HG02642 (cell line): ENCODE data around the gene FBXL12.
"Not testable (repeated sequence)": the region's sequence is repeated elsewhere in the genome, so short reads cannot be mapped to it uniquely, and the experiment has no call there.

Experiments used
- ATAC-seq: cut with Tn5 transposase; IDR thresholded peaks from one replicate; pipeline ENCODE4 v1.9.1; 2021; ENCODE audit warnings: mild to moderate bottlenecking; ENCODE audit not compliant: unreplicated experiment, poor library complexity

FBXL12 gene, protein sequence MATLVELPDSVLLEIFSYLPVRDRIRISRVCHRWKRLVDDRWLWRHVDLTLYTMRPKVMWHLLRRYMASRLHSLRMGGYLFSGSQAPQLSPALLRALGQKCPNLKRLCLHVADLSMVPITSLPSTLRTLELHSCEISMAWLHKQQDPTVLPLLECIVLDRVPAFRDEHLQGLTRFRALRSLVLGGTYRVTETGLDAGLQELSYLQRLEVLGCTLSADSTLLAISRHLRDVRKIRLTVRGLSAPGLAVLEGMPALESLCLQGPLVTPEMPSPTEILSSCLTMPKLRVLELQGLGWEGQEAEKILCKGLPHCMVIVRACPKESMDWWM

DNA sequence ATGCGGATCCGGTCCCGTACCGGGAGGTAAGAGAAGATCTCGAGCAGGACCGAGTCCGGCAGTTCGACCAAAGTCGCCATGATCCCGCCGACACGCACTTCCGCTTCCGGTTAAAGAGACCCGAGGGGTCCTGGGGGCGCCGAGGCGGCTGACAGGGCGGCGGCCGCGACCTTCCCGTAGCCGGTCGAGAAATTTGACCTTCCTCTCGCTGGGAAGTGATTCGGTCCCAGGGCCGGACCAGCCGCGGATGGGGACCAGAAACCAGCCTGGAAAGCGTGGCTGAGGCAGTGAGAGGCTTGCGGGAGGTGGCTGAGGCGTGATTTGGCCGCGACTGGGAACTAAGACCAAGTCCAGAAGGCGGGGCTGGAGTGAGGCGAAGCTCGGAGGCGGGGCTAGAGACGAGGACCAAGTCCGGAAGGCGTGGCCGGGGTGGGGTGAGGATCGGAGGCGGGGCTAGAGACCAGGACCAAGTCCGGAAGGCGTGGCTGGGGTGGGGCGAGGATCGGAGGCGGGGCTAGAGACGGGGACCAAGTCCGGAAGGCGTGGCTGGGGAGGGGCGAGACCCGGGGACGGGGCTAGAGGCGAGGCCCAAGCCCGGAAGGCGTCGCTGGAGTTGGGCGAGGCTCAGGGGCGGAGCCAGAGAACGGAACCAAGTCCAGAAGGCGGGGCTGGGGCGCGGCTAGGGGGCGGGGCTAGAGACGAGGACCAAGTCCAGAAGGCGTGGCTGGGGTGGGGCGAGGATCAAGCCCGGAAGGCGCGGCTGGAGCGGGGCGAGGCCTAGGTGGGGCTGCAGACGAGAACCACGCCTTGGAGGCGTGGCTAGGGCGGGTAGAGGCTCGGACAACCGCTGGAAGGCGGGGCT, at the start of gene FBXL12:
FBXL12 (minus strand) TSS at position 346 of the 862 bp plus-strand sequence; CDS start at position 80, 266 bp downstream.
- ATAC-seq = peak; percentile 88

DNA sequence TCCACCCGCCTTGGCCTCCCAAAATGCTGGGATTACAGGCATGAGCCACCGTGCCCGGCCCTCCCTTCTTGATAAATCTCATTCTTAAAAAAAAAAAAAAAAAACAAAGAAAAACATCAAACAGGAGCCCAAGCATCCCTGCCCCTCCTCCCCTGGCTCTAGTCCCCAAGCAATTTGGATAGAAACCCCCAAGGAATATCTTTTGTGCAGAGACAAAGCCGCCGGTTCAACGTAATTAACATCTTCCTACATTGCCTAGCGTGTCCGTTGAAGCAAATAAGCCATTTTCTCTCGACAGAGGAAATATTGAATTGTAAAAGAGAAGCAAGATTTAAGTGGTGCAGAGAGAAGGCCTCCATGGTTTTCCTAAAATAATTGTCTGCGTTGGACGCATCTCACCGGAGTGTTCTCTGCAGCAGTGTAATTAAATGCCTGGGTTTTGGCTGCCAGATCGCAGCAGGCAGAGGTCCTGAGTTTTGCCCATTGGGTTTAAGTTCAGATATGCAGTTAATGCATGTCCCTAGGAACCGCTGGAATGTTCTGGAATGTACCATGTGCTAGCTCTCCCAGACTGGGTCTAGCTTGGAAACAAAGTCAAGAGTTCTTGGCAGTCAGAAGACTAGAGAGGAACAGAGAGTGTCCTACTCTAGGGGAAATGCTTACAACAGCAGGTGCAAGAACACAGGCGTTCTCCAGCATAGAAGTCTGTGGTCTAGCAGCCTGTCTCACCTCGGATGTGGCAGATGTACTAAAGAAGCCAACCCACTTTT, 47.0 kb upstream of the FBXL12 start:
- ATAC-seq = no peak

DNA sequence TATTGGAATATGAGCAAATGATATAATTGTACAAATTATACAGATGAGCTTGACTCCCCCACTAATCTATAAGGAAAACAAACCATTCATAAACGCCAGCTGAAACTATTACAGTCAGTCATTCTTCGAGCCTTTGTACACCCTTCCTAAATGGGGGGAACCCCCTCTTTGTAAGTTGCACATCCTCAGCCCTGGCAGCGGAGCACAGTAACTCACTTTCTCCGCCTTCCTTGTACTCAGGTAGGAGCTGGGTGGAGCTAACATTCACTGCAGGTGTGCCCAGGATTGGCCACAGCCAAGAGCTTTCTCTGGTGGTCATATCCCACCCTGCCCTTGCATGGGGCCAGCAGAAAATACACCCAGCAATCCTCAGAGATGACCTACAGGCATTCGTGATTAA, 44.9 kb upstream of the FBXL12 start:
- no peak for ATAC-seq

DNA sequence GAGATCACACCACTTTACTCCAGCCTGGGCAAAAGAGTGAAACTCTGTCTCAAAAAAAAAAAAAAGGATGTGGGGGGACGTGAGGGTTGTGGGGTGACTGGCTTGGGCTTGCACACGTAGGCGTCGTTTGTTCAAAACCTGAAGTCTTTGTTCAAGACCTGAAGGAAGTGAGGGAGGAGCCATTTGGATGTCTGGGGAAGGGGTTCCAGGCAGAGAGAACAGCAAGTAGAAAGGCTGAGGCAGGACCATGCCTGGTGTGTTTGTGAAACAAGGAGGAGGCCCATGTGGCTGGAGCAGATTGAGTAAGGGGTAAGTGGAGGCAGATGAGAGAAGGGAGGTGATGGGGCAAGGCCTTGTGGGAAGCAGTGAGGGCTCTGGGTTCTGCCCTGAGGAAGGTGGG, 44.1 kb upstream of the FBXL12 start:
- no peak for ATAC-seq

DNA sequence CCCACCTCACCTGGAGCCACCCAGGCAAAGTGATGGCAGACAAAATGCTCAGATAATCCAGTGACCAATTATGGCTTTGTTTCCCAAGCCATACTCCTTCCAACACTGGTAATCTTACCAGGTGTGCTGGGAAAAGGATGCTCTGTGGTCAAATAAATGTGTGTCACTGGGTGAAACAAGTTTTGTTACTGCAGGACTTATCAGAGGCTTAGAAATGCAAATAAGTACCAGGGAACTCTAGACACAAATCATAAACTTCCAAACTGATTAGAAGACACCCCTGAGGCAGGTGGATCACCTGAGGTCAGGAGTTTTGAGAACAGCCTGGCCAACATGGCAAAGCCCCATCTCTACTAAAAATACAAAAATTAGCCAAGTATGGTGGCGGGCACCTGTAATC, 42.6 kb upstream of the FBXL12 start:
- ATAC-seq = no peak

DNA sequence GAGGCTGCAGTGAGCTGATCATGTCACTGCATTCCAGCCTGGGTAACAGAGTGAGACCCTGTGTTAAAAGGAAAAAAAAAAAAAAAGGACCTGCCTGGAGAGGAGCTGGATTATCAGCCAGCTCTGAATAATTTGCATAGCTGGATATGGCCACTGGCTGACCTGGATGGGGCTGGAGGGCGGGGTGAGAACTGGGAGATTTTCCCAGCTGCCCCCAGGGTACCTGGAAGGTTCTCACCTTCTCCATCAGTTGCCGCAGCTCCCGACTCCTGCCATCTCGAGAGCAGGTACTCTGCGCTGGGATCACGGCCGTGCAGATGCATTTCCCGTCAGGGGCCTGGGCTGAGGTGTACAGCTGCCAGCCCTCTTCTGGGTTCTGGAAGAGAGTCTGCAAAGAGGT, 41.5 kb upstream of the FBXL12 start:
- ATAC-seq = no peak

DNA sequence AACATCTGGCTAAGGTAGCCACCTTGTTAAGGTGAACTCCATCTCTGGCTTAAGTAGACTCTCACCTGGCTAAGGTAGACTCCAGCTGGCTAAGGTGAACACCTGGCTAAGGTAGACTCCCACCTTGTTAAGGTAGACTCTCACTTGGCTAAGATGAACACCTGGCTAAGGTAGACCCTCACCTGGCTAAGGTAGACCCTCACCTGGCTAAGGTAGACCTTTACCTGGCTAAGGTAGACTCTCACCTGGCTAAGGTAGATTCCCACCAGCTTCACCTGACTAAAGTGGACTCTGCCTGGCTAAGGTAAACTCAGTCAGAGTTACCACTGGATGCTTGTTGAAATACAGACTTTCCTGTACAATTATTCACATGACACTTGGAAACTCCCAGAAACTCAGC, 39.9 kb upstream of the FBXL12 start:
- no peak for ATAC-seq

DNA sequence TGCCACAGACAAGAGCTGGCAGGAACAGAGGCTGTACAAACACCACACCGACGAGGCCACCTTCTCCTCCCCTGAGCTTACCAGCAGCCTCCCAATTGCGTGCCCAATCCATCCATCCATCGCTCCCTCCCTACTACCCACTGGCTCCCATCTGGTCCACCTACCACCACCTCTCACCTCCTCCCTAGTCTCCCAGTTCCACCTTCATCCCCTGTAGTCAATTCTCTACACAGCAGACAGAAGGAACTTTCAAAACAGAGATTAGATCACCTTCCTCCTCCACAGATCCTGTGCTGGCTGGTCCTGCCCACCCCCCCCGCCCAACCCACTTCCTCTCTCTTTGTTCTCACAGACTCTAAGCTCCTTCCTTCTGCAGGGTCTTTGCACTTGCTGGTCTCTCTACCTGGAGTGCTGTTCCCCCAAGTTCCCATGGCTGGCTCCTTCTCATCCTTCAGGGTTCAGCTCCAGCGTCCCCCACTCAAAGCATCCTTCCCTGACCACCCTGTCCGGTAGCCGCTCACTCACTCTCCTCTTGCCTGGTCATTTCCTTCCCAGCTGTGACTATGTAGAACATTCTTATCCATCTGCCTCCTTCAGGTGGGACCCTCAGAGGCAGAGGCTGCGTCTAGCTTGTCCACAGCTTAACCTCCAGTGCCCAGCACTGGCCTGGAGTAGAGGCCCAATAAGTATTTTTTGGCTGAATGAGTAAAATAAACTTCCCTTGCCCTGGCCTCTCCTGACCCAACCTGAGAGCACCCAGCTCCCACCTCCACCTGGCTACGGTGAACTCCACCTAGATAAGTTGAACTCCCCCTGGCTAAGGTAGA, 39.3 kb upstream of the FBXL12 start:
- no peak for ATAC-seq

DNA sequence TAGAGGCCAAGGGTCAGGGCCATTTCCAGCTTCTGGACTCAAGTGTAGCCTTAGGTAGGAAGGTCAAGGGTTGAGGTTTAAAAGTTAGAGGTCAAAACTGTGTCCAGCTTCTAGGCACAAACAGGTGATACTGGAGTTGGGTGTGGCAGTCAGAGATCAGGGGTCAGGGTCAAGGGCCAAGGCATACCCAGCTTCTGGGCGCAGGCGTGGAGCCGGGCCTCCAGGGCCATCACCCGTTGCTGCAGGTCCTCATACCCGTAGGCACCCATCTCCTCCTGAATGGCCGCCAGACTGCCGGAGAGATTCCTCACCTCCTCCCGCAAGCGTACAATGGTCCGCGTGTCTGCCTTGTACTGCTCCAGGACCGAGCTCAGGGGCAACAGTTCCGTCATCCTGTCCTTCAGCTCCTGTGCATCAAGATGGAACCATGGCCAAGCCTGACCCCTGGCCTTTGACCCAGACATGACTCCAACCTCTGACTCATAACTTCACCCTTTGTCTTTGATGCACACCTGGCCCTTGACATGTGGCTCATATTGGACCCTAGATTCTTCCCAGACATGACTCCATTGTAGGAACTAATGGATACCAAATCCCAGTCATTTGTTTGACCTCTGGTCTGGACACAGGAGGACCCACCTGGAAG, 38.3 kb upstream of the FBXL12 start:
- no peak for ATAC-seq

DNA sequence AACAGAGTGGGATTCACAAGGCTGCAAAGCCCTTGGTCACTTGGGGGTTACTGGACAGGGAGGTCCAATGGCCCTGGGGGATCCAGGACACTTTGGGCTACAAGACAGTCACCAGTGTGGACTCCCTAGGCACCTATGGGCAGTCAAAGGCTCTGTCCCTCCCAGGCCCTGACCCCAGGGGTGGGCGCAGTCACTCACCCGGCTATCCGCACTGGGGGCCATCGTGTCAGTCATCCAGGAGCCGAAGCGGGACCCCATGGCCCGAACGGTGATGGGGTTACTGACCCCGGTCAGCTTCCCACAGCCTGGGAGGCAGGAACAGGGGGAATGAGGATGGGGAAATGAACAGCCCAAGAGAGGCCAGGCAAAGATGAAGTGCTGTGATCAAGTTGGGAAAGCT, 37.7 kb upstream of the FBXL12 start:
- ATAC-seq = no peak

DNA sequence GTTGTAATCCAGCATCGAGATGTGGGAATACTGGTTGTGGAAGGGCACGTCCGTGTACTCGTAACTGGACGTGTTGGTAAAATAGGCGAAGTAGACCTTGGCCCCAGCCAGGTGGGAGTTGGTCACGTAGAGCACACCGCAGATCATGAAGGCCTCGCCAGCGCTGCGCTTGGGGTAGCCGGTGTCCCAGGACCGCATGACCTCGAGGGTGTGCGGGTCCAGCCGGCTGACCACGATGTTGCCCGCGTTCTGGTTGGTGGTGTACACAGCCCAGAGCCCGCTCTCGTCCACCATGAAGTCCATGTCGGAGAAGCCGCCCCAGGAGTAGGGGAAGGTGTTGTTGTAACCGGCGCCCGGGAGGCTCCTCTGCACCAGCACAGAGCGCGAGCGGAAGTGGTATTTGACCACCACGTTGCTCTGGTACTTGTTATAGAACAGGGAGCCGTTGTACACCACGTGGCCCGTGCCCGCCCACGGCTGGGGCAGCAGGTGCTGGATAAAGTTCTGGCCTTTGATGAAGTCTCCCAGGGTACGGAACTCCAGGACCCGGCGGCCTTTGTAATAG, 35.5 kb upstream of the FBXL12 start:
- no peak for ATAC-seq

DNA sequence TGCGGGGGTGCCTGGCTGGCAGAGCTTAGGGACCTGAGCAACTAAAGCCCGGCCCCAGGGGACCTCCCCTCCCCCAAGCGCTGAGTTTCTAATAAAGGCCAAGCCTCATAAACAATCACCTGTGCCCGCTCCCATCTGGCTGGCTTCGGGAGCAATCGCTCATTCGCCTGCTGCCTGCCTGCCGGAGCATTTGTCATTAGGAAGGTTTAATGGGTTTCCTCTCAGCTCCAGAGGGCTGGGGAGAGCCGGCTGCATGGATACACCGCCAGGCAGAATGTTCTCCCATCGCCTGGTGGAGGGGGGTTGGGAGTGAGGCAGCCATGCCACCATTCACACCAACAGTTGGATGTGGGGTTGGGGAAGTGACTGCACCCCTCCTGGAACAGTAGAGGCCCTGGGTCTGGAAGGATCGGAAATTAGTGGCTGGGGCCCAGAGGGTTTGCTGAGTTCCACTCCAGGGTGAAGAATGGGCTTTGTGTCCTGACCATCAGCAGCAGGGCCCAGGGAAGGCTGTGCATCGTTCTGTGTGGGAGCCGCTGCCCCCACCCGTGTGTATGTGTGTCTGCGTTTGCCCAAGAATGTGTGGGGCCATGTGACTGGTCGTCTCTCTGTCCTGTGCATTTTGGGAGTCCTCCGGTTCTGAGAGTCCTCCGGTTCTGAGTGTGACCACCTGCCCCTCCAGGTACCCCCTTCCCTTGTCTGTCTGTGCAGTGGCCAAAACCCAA, 31.5 kb upstream of the FBXL12 start:
- ATAC-seq = no peak

DNA sequence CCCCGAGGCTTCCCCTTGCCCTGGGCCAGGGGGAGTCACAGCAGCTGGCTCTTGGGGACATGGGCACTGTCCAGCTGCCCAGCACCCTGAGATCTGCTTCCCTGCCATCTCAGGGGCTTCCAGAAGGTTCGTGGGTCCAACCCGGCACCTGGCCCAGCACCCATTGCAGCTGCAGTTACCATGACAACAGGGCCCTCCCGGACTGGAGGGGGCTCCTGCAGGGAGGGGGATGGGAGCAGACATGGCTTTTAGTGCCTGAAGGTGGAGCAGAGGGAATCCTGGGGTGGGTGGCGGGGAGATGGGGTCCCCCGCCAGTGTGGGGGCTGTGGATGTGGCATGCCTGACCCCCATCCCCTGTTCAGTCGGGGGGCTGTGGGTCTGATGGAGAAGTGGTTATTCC, 30.9 kb upstream of the FBXL12 start:
- no peak for ATAC-seq

DNA sequence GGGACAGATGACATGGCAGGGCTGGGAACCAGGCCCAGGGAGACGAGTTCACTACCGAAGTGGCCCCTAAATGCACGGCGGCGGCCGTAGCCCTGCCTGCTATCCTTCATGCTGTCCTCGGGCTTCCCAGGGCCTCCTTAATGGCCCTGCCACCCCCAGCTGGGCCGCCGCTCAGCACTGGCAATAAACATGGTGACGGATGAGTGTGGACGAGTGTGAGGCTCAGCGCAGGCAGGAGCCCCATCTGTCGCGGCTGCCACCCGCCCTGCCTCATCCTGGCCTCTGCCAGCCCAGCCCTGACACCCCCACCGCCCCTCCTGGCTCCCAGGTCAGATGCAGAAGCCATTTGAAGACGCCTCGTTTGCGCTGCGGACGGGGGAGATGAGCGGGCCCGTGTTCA, 29.9 kb upstream of the FBXL12 start:
- no peak for ATAC-seq

DNA sequence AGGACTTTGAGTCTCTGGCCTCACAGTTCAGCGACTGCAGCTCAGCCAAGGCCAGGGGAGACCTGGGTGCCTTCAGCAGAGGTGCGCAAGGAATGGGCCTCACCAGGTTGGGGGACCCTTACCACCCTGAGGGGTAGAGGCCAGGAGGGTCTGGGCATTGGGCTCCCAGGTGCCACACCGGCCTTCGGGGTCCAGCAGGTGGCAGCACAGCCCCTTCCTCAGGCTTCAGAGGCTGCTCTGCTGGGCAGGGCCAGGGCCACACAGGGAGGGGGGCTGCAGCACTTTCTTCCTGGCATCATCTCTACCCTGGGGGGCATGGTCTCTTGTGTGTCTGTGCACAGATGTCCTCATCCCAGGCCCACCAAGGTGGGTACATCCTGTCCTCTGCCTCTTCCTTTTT, 29.2 kb upstream of the FBXL12 start:
- ATAC-seq = no peak

DNA sequence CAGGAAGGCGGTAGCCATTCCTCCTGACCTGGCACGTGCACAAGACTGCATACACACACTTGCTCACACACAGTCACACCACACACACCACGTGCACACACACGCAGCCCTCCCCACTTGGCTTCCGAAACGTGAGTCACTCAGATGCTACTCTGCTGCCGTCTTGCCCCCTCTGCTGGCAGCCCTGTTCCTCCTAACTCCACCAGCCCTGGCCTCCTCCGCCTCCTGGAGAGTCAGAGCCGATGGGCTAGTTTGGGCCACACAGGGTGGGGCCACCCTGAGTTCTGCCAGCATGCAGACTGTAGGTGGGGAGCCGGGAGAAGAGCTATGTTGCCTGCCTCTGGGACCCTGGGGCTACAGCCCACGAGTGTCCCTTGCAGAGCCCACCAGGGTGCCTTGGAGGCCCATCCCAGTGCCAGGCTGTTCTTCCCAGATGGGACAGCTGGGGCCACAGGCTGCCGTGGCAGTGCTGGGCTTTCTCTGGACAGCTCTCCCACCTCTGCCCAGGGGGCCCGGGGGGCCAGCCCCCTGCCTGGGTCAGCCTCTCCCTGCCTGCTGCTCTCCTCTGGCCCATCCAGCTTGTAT, 28.3 kb upstream of the FBXL12 start:
- ATAC-seq = no peak

DNA sequence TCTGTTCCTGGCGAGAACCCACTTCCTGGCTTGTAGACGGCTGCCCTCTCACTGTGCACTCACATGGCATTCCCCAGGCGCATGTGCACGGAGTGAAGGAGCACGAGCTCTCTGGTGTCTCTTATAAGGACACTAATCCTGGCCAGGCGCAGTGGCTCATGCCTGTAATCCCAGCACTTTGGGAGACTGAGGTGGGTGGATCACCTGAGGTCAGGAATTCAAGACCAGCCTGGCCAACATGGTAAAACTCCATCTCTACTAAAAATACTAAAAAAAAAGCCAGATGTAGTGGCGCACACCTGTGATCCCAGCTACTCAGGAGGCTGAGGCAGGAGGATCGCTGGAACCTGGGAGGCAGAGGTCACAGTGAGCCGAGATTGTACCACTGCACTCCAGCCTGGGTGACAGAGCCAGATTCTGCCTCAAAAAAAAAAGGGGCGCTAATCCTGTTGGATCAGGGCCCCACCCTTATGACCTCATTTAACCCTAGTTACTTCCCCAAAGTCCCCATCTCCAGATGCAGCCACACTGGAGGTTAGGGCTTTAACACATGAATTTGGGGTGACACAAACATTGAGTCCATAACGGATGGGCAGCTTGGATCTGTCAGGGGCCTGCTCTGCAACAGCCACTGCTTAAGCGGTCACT, 24.9 kb upstream of the FBXL12 start:
- ATAC-seq = not testable (repeated sequence)
